Measurements from ENCODE around the gene RFX1.

DNA sequence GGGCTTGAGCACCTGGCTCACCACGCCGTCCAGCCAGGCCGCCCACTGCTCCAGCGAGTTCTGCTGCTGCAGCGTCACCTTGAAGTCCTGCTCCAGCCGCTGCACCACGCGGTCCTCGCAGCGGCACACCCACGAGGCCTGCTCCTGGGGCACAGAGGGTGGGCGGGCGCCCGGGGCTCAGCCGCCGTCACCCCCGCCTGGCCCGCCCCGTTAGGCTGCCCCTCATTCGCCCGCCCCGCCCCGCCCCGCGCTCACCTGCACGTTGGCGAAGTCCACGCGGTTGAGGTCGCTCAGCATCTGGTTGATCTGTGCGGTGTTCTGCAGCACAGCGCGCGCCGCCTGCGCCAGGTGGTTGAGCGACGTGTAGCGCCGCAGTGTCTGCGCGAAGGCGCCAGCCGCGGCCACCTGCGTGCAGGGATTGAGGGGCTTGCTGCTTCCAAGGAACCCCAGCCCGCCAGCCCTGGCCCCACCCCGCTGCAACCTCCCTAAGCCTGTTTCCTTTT is 42.5 kb downstream of the RFX1 start:
- TF ChIP-seq, protein P1, sequence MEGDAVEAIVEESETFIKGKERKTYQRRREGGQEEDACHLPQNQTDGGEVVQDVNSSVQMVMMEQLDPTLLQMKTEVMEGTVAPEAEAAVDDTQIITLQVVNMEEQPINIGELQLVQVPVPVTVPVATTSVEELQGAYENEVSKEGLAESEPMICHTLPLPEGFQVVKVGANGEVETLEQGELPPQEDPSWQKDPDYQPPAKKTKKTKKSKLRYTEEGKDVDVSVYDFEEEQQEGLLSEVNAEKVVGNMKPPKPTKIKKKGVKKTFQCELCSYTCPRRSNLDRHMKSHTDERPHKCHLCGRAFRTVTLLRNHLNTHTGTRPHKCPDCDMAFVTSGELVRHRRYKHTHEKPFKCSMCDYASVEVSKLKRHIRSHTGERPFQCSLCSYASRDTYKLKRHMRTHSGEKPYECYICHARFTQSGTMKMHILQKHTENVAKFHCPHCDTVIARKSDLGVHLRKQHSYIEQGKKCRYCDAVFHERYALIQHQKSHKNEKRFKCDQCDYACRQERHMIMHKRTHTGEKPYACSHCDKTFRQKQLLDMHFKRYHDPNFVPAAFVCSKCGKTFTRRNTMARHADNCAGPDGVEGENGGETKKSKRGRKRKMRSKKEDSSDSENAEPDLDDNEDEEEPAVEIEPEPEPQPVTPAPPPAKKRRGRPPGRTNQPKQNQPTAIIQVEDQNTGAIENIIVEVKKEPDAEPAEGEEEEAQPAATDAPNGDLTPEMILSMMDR (IDR thresholded peaks at IDR 0.05), result no peak
- TF ChIP-seq NFE2L1 (CRISPR knock-in tag; IDR thresholded peaks at IDR 0.05) (no peak), ZBTB21 (CRISPR knock-in tag; IDR thresholded peaks at IDR 0.05; ENCODE audit: borderline replicate concordance) (no peak), CREB1 (CRISPR knock-in tag; IDR thresholded peaks at IDR 0.05) (no peak)
